DOHH2 (cell line): Measurements from ENCODE around the gene SCFD2.

Experiments used
- CTCF ChIP-seq: fragments of 200-600 bp; sonication (generic); IDR thresholded peaks from one replicate; pipeline ENCODE4 v1.5.1; 2014; ENCODE audit warnings: antibody characterized with exemption, mild to moderate bottlenecking, low read depth, low read length; ENCODE audit not compliant: poor library complexity, severe bottlenecking
- EZH2phosphoT487 ChIP-seq: fragments of 200-600 bp; sonication (generic); IDR thresholded peaks from 2 replicates; pipeline ENCODE4 v1.6.1; 2017; ENCODE audit warnings: borderline replicate concordance, mild to moderate bottlenecking, antibody characterized with exemption, low read length, moderate library complexity, mixed read lengths

- TF ChIP-seq CTCF (no peak), EZH2phosphoT487 (no peak)
These were observed 310.6 kb downstream of the SCFD2 start for GRCh38 chr4:53055274-53055673.
